GM21576 (cell line): ENCODE measurements around the gene BANK1.

Experiments used
- ATAC-seq: cut with Tn5 transposase; IDR thresholded peaks from one replicate; pipeline ENCODE4 v1.9.1; 2021; ENCODE audit warnings: mild to moderate bottlenecking, moderate library complexity; ENCODE audit not compliant: unreplicated experiment

Gene BANK1

GRCh38 chr4:101790521-101791181 lies at the start of gene BANK1:
TSS of gene BANK1 (plus strand) at chr4:101790730. CDS start at chr4:101790881, 151 bp downstream.
- peak; percentile 100 for ATAC-seq

GRCh38 chr4:101753721-101754120 lies 36.8 kb upstream of the BANK1 start:
- ATAC-seq: no peak

- ATAC-seq: no peak
These were observed 34.3 kb upstream of the BANK1 start for GRCh38 chr4:101756181-101756580.

- ATAC-seq: no peak
These were observed 29.1 kb upstream of the BANK1 start for GRCh38 chr4:101761405-101761804.

- no peak for ATAC-seq
These were observed 28.5 kb upstream of the BANK1 start for GRCh38 chr4:101762025-101762424.

- no peak for ATAC-seq
These were observed 28.0 kb upstream of the BANK1 start for GRCh38 chr4:101762534-101762933.

GRCh38 chr4:101763576-101763975 lies 27.0 kb upstream of the BANK1 start:
- no peak for ATAC-seq

- no peak for ATAC-seq
These were observed 15.7 kb upstream of the BANK1 start for GRCh38 chr4:101774807-101775206.

GRCh38 chr4:101777431-101777830 lies 13.1 kb upstream of the BANK1 start:
- no peak for ATAC-seq

GRCh38 chr4:101780284-101780683 lies 10.2 kb upstream of the BANK1 start:
- ATAC-seq: no peak

- no peak for ATAC-seq
These were observed 8.0 kb upstream of the BANK1 start for GRCh38 chr4:101782546-101782945.

GRCh38 chr4:101784957-101785356 lies 5.6 kb upstream of the BANK1 start:
- no peak for ATAC-seq

GRCh38 chr4:101785486-101785885 lies 5.0 kb upstream of the BANK1 start:
- no peak for ATAC-seq

GRCh38 chr4:101787701-101788316 lies 2.7 kb upstream of the BANK1 start:
- no peak for ATAC-seq

GRCh38 chr4:101791182-101791558 lies 640 bp downstream of the BANK1 start:
- peak; percentile 7 for ATAC-seq

- no peak for ATAC-seq
These were observed 1.6 kb downstream of the BANK1 start for GRCh38 chr4:101792056-101792590.

- no peak for ATAC-seq
These were observed 2.9 kb downstream of the BANK1 start for GRCh38 chr4:101793397-101793796.

GRCh38 chr4:101794806-101795205 lies 4.3 kb downstream of the BANK1 start:
- ATAC-seq: no peak

- no peak for ATAC-seq
These were observed 5.2 kb downstream of the BANK1 start for GRCh38 chr4:101795704-101796103.

GRCh38 chr4:101801958-101802357 lies 11.4 kb downstream of the BANK1 start:
- no peak for ATAC-seq

- peak; percentile 99 for ATAC-seq
These were observed 16.4 kb downstream of the BANK1 start for GRCh38 chr4:101806914-101807313.

GRCh38 chr4:101807351-101807750 lies 16.8 kb downstream of the BANK1 start:
- peak; percentile 33 for ATAC-seq
